T-helper 17 cell (primary cell): ENCODE results near the gene MPPED2. TPM values are rescaled to one million over a fixed set of nuclear protein-coding genes. Genes with fewer than 3 reads are reported as not detected.

Experiments
- ATAC-seq: fragments of 150-1000 bp; cut with Tn5 transposase; 2 replicates; pipeline ENCODE4 v1.10.0; 2021; ENCODE audit warnings: mild to moderate bottlenecking, moderate library complexity
- DNase-seq, 3 donors: peaks; one replicate each; pipeline versions ENCODE4 v3.0.0 to v3.0.0-alpha.2; 2020 to 2021
- H3K9me3 ChIP-seq: one replicate; pipeline ENCODE4 v1.7.0; 2013; ENCODE audit warnings: low read length, mild to moderate bottlenecking; ENCODE audit not compliant: control insufficient read depth, poor library complexity, severe bottlenecking
- H3K27ac Mint-ChIP-seq: one replicate; pipeline ENCODE4 v1.8.0; 2022; ENCODE audit warnings: mild to moderate bottlenecking, moderate library complexity, mixed read lengths
- H3K27me3 Mint-ChIP-seq: one replicate; pipeline ENCODE4 v1.8.0; 2022; ENCODE audit warnings: mixed read lengths
- H3K36me3 Mint-ChIP-seq: one replicate; pipeline ENCODE4 v1.8.0; 2022; ENCODE audit warnings: low read depth, mixed read lengths
- H3K4me1 Mint-ChIP-seq: one replicate; pipeline ENCODE4 v1.8.0; 2022; ENCODE audit warnings: mild to moderate bottlenecking, mixed read lengths
- H3K4me3 Mint-ChIP-seq: one replicate; pipeline ENCODE4 v1.8.0; 2022; ENCODE audit warnings: mild to moderate bottlenecking, moderate library complexity, mixed read lengths
- total RNA-seq, 4 donors: library from RNA in 2 of 4; stranded (reverse) in 2 of 4; gene quantifications; one replicate each; pipeline ENCODE4 v1.2.3 and lab custom pipeline; 2022 to 2026

MPPED2 gene
- total RNA-seq, 2 donors from 2014 or later: 0.42 TPM; not detected in 1

DNA sequence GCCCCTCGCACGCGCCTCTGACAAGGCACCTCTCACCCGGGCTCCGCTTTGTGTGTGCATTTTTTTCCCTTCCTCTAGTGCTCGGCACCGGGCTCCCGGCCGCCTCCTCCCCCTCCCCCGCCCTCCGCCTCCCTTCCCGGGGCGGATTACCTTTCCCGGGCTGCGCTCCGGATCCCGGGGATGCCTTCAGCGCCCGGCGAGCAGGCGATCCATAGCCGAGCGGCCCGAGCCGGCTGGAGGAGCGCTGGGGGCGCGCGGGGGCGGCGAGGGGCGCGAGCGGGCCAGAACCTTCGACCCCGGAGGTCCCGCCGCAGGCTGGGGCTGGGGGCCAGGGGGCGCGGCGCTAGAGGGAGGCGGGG is 282 bp downstream of the MPPED2 start:
- H3K9me3 ChIP-seq: no peaks in the 10 kb centered on the region
- H3K4me1 Mint-ChIP-seq: peaks cover 2% of the 10 kb centered on the region
- DNase-seq (no peak), ATAC-seq (no peak)
- no peak overlapping the region for H3K27ac Mint-ChIP-seq
- peaks cover 58% of the 10 kb centered on the region for H3K27me3 Mint-ChIP-seq
- H3K4me3 Mint-ChIP-seq: no peak overlapping the region
- H3K36me3 Mint-ChIP-seq: no peaks in the 10 kb centered on the region

DNA sequence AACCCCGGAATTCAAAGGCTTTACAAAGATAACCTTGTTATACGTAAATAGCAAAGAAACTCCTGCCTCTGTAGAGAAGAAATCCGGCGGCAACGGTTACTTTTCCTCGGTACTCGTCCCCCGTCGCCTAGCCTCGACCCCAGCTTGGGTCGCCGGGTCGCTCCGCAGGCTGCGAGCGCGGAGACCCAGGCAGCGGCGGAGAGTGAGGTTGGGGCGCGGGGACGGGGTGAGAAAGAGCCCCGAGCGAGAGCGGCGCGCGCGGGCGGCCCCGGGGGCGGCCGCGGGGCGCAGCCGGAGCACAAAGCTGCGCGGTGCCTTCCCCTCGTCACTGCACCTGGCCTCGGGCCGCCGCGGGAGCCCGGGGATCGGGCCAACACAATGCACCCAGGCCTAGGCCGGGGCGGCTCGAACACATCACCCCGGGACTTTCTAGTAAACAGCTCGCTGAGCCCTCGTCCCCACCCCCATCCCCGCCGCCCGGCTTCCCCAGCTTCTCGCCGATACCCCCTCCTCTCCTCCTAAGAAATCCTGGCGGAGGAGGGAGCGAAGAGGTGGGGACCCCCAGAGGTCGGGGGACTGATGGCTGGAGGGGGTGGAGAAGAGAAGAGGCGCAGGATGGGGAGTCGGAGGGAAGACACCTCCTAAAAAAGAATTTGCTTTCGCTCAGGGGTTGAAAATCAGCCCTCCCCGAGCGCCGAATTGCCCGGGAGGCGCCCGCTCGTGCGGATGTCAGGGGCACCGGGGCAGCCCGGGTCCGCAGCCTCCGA is 845 bp downstream of the MPPED2 start:
- Mint-ChIP-seq H3K4me1 (peaks cover 2% of the 10 kb centered on the region), H3K27ac (no peak overlapping the region), H3K27me3 (peaks cover 58% of the 10 kb centered on the region), H3K4me3 (no peak overlapping the region), H3K36me3 (no peaks in the 10 kb centered on the region)
- no peak for DNase-seq
- H3K9me3 ChIP-seq: no peaks in the 10 kb centered on the region
- no peak for ATAC-seq

DNA sequence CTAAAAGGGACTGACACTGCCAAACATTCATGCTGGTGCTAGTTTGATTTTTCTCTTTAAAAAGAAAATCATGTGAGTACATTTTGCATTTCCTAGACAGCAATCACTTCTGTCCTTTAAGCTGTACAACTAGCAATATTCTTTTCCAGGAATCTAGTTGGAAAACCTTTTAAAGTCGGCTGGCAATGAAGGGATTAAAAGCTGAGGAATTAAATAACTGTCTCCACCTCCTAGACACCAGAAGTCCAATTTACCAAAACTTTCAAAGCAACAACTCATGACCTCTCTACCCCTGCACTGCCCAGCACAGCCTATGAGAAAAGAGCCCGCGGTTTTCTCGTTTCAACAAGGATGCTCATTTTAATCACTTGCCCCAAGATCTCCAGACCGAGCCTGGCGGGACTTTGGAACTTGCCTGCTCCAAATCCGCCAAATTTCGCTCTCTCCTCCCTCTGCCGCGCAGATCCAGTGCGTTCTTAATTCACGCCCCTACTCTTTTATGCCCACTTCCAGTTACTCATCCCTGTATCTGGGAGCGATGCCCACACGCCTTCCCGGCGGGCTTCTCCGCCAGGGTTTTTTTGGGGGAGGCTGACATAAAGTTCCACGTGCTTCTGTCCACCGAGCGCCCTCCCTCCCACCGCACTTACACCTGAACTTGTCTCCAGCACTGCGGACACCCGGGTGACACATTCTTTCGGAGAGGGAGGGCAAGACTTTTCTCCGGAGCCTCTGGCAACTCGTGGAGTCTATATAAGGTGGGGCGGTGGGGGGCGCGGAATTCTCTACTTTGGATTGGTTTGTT is 2.5 kb downstream of the MPPED2 start:
- peaks cover 2% of the 10 kb centered on the region for H3K4me1 Mint-ChIP-seq
- no peaks in the 10 kb centered on the region for H3K9me3 ChIP-seq
- H3K27me3 Mint-ChIP-seq: peaks cover 53% of the 10 kb centered on the region
- H3K4me3 Mint-ChIP-seq: no peak overlapping the region
- H3K27ac Mint-ChIP-seq: no peak overlapping the region
- H3K36me3 Mint-ChIP-seq: no peaks in the 10 kb centered on the region
- ATAC-seq: no peak
- no peak for DNase-seq

DNA sequence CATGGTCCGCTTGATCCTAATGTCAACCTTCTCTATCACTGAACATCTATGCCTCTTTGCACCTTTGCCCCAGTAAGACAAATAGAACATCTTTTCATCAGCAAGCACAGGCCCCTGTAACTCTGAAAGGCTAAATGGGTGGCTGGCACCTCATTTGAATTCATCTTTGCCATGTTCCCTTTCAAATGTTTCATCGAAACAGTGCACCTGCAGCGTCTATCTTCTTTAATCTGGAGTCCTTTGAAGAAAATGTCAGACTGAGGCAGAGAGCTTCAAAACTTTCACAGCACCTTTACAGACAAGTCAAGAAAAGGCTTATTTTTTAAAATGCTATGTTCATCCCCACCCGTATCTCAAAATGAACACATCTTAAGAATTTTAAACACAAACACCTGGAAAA is 3.4 kb downstream of the MPPED2 start:
- ATAC-seq: no peak
- Mint-ChIP-seq H3K4me1 (peaks cover 2% of the 10 kb centered on the region), H3K27ac (no peak overlapping the region), H3K4me3 (no peak overlapping the region), H3K36me3 (no peaks in the 10 kb centered on the region), H3K27me3 (peaks cover 48% of the 10 kb centered on the region)
- DNase-seq: no peak
- no peaks in the 10 kb centered on the region for H3K9me3 ChIP-seq

DNA sequence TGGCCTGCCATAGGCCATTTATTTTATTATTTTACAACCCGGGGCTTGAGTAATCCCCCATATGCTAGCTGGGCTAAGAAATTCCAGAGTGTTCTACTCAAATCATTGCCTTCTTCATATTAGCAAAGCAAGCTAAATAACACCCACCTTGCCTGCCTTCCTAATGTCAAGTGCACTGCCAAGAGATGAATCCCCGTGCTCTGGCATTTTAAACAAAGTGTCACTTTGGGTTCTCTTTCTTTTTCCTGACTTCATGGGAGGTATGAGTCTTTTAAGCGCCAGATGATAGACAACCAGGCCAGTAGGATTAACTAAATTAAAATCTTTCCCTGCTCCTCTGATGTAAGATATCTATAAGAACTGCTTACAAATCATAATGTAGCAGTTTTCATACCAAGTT is 4.5 kb downstream of the MPPED2 start:
- H3K36me3 Mint-ChIP-seq: no peaks in the 10 kb centered on the region

DNA sequence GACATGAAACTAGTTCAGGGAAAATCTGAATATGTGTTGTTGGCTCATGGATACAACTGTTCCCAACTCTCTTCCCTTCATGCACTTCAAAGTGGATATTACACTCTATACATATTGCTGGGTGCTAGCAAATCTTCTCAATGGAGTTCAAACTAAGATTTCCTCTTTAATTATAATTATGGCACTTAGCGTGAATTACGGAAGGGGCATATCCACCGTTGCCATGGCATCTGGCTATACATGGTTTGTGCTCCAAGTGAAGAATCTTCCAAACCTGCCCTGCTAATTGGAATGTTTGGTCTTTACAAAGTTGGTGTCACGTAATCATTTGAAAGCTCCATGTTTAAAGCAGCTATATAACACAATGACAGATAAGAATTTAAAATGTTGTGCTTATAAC is 5.6 kb downstream of the MPPED2 start:
- Mint-ChIP-seq H3K4me1 (no peaks in the 10 kb centered on the region), H3K4me3 (no peak overlapping the region)
- H3K9me3 ChIP-seq: no peaks in the 10 kb centered on the region

More for the DNA sequence above, 4.5 kb downstream of the MPPED2 start:
- no peak for DNase-seq
- Mint-ChIP-seq H3K27ac (no peak overlapping the region), H3K27me3 (peaks cover 38% of the 10 kb centered on the region), H3K4me1 (no peaks in the 10 kb centered on the region), H3K4me3 (no peak overlapping the region)
- H3K9me3 ChIP-seq: no peaks in the 10 kb centered on the region
- ATAC-seq: no peak

DNA sequence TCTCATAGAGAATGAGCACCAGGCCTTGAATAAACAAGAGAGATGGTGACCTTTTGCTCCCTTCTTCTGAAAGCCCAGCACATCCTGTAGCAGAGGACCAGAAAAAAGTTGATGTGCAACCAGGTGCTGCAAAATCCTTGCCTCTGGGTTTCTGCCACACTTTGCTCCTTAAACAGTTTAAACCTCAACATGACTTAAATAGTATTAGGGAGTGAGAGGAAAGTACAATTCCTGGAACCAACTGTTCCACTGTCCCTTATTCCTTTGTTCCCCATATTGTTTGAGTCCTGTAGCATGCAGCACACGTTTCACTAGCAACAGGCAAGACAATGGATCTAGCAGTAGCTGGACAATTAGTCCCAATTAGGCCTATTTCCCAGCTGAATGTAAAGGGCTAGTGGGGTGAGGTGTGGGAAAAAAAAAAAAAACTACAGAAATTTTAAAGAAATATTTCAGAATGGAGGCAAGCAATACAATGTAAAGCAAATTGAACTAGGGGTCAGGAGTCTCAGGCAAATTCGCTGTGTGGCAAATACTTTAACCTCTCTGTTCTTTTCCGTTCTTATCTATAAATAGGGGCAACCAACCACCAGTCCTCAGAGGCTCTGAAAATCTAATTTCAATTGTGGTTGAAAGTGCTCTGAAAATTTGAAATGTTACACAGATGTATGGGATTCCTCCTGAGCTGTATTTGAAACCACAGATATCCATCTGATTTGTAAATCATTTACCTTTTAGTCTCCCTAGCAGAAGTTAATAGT is 6.6 kb downstream of the MPPED2 start:
- DNase-seq (no peak), ATAC-seq (no peak)

More for the DNA sequence above, 5.6 kb downstream of the MPPED2 start:
- no peaks in the 10 kb centered on the region for H3K36me3 Mint-ChIP-seq
- ATAC-seq (no peak), DNase-seq (no peak)
- H3K27me3 Mint-ChIP-seq: peaks cover 35% of the 10 kb centered on the region
- no peak overlapping the region for H3K27ac Mint-ChIP-seq

DNA sequence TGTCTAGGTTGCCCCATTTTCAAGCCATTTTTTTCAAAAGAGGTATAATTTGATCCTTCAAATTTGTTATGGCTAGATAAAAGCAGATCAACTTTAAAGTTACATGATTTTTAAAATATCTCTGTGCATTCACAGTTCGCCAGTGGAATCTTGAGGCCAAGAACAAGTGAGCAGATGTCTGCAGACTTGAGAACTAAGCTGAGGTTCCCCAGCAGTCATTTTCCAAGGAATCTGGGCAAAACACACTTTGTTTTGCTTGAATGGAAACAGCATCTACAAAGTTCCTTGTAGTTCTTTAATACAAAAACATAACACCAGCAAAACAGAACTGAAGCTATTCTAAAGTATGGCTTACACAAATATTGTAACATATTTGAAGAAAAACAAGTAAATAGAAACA is 7.7 kb downstream of the MPPED2 start:
- peaks cover 20% of the 10 kb centered on the region for H3K27me3 Mint-ChIP-seq
- no peak overlapping the region for H3K27ac Mint-ChIP-seq
- no peak for ATAC-seq
- H3K4me1 Mint-ChIP-seq: no peaks in the 10 kb centered on the region
- no peaks in the 10 kb centered on the region for H3K9me3 ChIP-seq
- H3K36me3 Mint-ChIP-seq: no peaks in the 10 kb centered on the region
- no peak overlapping the region for H3K4me3 Mint-ChIP-seq
- no peak for DNase-seq

More for the DNA sequence above, 6.6 kb downstream of the MPPED2 start:
- no peaks in the 10 kb centered on the region for H3K9me3 ChIP-seq
- H3K4me1 Mint-ChIP-seq: no peaks in the 10 kb centered on the region
- no peak overlapping the region for H3K27ac Mint-ChIP-seq
- H3K36me3 Mint-ChIP-seq: no peaks in the 10 kb centered on the region
- H3K4me3 Mint-ChIP-seq: no peak overlapping the region
- peaks cover 31% of the 10 kb centered on the region for H3K27me3 Mint-ChIP-seq

DNA sequence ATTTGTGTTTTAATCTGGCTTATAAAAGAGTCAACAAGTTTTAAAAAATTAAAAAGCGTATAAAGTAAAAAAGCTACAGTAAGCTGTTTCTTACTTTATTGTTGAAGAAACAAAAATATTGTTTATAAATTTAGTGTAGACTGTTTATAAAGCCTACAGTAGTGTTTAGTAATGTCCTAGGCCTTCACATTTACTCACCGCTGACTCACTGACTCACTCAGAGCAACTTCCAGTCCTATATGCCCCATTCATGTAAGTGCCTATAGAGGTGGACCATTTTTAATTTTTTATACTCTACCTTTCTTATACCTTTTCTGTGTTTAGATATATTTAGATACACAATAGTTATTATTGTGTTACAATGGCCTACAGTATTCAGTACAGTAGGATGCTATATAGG is 12.2 kb downstream of the MPPED2 start:
- no peak overlapping the region for H3K4me3 Mint-ChIP-seq
- H3K27me3 Mint-ChIP-seq: no peaks in the 10 kb centered on the region
- no peak overlapping the region for H3K27ac Mint-ChIP-seq
- ATAC-seq: no peak
- H3K36me3 Mint-ChIP-seq: no peaks in the 10 kb centered on the region
- DNase-seq: no peak
- no peaks in the 10 kb centered on the region for H3K4me1 Mint-ChIP-seq
- no peaks in the 10 kb centered on the region for H3K9me3 ChIP-seq

DNA sequence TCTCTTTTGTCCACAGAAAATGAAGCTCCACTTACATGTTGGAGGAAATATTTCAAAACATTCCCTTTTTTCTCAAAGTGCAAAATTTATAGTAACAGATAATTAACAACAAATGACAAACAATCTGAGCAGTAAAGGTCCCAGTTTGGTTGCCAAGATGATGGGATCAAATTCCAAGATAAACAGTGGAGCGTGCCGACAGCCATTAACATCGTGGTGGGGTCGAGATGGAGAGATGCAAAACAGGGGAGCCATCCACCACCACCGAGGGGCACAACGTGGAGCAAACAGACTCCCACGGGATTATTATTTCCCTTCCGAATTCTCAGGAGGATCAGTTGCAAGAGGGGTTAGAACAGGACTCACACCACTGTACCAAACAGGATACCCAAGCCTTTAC is 17.2 kb downstream of the MPPED2 start:
- DNase-seq (no peak), ATAC-seq (no peak)
- Mint-ChIP-seq H3K27ac (no peak overlapping the region), H3K27me3 (no peaks in the 10 kb centered on the region), H3K36me3 (no peaks in the 10 kb centered on the region), H3K4me1 (no peaks in the 10 kb centered on the region), H3K4me3 (no peak overlapping the region)
- H3K9me3 ChIP-seq: no peaks in the 10 kb centered on the region

DNA sequence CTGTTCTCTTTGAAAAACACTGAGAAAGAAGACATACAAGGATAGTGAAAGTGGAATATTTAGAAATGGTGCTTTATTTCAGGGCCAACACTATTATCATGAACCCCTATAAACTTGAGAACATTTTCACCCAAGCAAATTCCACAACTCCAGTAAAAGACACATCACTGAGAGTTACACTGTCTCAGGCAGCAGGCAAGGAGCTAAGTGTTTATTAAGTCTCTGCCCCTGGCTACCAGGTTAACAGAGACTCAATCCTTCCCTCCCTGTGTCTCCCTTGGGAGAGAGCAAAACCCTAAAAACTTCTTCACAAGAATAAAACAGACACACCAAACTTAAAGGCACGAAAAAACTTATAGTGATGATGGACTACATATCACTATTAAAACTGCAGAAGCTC is 18.5 kb downstream of the MPPED2 start:
- no peaks in the 10 kb centered on the region for H3K9me3 ChIP-seq
- Mint-ChIP-seq H3K27ac (no peak overlapping the region), H3K27me3 (no peaks in the 10 kb centered on the region), H3K36me3 (no peaks in the 10 kb centered on the region), H3K4me1 (no peaks in the 10 kb centered on the region), H3K4me3 (no peak overlapping the region)
- DNase-seq (no peak), ATAC-seq (no peak)

DNA sequence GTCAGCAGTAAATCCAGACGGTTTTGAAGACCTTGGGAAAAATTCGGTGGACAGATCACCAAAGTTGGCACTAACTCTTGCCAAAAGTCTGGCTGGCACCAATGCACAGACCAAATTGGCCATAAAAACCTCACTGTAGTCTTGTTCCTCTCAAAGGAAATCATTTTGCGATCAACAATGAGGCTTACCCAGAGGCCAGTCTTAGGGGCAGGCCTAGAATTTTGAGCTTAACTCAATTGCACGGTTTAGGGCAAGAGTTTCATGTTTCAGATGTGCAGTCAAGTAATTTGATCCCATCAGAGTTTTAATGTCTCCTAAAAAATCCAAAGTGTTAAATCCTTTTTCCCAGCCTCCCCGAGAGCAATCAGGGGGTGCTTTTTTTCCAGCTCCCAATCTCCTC is 19.0 kb downstream of the MPPED2 start:
- H3K27me3 Mint-ChIP-seq: no peaks in the 10 kb centered on the region

DNA sequence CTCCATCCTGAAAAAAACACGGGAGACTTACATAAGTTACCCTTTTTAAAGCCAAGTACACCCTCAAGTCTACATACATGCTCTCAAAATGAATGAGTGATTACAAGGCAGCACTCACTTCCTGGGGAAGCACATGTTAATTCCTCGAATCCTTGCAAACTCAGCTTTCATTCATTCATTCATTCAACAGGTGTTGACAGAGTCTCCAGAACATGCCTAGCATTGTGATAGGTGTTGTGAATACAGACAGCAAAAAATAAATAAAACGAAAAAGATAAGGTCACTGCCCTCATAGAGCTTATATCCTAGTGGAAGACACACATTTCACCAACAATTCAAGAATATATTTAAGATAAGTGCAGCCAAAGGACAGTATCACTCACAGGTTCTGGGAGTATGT is 19.7 kb downstream of the MPPED2 start:
- Mint-ChIP-seq H3K27me3 (no peaks in the 10 kb centered on the region), H3K36me3 (no peaks in the 10 kb centered on the region), H3K27ac (no peak overlapping the region), H3K4me3 (no peak overlapping the region), H3K4me1 (no peaks in the 10 kb centered on the region)
- no peak for ATAC-seq
- DNase-seq: no peak
- no peaks in the 10 kb centered on the region for H3K9me3 ChIP-seq

More for the DNA sequence above, 19.0 kb downstream of the MPPED2 start:
- H3K4me1 Mint-ChIP-seq: no peaks in the 10 kb centered on the region
- H3K36me3 Mint-ChIP-seq: no peaks in the 10 kb centered on the region
- ATAC-seq (no peak), DNase-seq (no peak)
- no peaks in the 10 kb centered on the region for H3K9me3 ChIP-seq
- H3K4me3 Mint-ChIP-seq: no peak overlapping the region
- no peak overlapping the region for H3K27ac Mint-ChIP-seq
